PC-9 (cell line): ENCODE measurements around the gene FAM149A.

ENCODE experiments used
- EZH2 ChIP-seq: fragments of 200-600 bp; sonication (generic); IDR thresholded peaks from 2 replicates; pipeline ENCODE4 v1.8.0; 2017; ENCODE audit warnings: antibody characterized with exemption, low read depth
- TF ChIP-seq, protein P1 (sequence below): fragments of 200-600 bp; sonication (generic); conservative IDR thresholded peaks from 2 replicates; pipeline ENCODE4 v1.6.1; 2017; ENCODE audit warnings: mixed run types, antibody characterized with exemption, mild to moderate bottlenecking, moderate library complexity

DNA sequence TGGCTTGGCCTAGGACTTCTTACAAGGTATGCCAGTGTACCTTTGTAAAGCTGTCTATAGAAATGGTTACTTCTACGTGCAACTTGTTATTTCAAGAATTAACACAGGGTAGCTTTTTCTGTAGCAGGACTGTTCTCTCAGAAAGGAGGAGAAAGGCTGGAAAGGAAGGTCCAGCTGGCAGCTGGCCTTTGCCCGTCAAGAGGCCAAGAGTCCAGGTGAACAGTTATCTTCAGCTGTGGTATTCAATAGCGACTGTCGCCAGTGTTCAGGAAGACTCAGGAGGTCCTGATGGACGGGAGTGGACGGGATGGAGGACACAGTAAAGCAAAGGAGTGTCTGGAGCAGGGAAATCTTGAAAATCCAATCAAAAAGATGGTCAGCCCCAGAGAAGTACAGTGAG is 91.6 kb downstream of the FAM149A start:
- TF ChIP-seq, protein P1, sequence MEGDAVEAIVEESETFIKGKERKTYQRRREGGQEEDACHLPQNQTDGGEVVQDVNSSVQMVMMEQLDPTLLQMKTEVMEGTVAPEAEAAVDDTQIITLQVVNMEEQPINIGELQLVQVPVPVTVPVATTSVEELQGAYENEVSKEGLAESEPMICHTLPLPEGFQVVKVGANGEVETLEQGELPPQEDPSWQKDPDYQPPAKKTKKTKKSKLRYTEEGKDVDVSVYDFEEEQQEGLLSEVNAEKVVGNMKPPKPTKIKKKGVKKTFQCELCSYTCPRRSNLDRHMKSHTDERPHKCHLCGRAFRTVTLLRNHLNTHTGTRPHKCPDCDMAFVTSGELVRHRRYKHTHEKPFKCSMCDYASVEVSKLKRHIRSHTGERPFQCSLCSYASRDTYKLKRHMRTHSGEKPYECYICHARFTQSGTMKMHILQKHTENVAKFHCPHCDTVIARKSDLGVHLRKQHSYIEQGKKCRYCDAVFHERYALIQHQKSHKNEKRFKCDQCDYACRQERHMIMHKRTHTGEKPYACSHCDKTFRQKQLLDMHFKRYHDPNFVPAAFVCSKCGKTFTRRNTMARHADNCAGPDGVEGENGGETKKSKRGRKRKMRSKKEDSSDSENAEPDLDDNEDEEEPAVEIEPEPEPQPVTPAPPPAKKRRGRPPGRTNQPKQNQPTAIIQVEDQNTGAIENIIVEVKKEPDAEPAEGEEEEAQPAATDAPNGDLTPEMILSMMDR, result no peak
- TF ChIP-seq EZH2, result no peak
